K562 (cell line): ENCODE measurements around the gene PXDC1. TPM values are rescaled to one million over a fixed set of nuclear protein-coding genes. Genes with fewer than 3 reads are reported as not detected.

ENCODE experiments used
- ATAC-seq: fragments of 200-7000 bp; cut with Tn5 transposase; 3 replicates; pipeline ENCODE4 v1.9.1; 2020; ENCODE audit warnings: moderate library complexity
- BruUV-seq: library from RNA; stranded (reverse); fragments of 400-500 nt; replicated peaks from 2 replicates; lab custom pipeline; 2021; lab: Mats Ljungman, UMichigan
- CTCF ChIA-PET: fragments of 300-600 bp; formaldehyde crosslinking; extraction: SDS; loops from one replicate; lab custom pipeline; 2021; ENCODE audit warnings: low intra/inter-chr PET ratio; lab: Yijun Ruan, JAX
- POLR2A ChIA-PET: fragments of 300-600, 350-650 bp; sonication (Branson Sonifier 250); formaldehyde crosslinking; extraction: SDS; loops from one replicate; lab custom pipeline; 2021; ENCODE audit warnings: antibody characterized with exemption, inconsistent platforms; lab: Yijun Ruan, JAX
- DNase-seq, 4 experiments: peaks; one replicate each; pipeline versions ENCODE4 v3.0.0 to v3.0.0-alpha.2; 2011 to 2018; ENCODE audit warnings: low spot score in 3 of 4, mixed read lengths in 3 of 4; ENCODE audit errors: extremely low read depth in 1 of 4
- FAIRE-seq: peaks from 2 replicates; lab custom pipeline; 2011; peaks lifted over from hg19 to GRCh38; lab: Jason Lieb, UNC
- H2AFZ ChIP-seq: 2 replicates; pipeline ENCODE4 v1.6.0; 2011; ENCODE audit warnings: low read depth, low read length, control low read depth, inconsistent platforms
- H3K27ac ChIP-seq: fragments of 200-600 bp; 3 replicates; pipeline ENCODE4 v1.8.0; 2011; ENCODE audit warnings: low read depth, mild to moderate bottlenecking, control low read depth, inconsistent platforms, low read length, moderate library complexity, mixed read lengths; ENCODE audit errors: extremely low read depth
- H3K27me3 ChIP-seq, 2 experiments: fragments of 300-600 bp in 1 of 2; 2 replicates in 1 of 2; 3 replicates in 1 of 2; pipeline versions ENCODE4 v1.6.0 to v1.8.0; 2011; ENCODE audit warnings: inconsistent platforms in 2 of 2, low read length in 2 of 2, mild to moderate bottlenecking in 1 of 2, mixed read lengths in 1 of 2, moderate library complexity in 1 of 2; ENCODE audit not compliant: control insufficient read depth in 2 of 2, insufficient read depth in 2 of 2
- H3K36me3 ChIP-seq: fragments of 300-600 bp; 3 replicates; pipeline ENCODE4 v1.8.0; 2011; ENCODE audit warnings: mild to moderate bottlenecking, low read length, inconsistent platforms; ENCODE audit not compliant: control insufficient read depth, insufficient read depth
- H3K4me1 ChIP-seq, 2 experiments: fragments of 200-600 bp in 1 of 2; replicated peaks in 1 of 2; 2 replicates in 1 of 2; 3 replicates in 1 of 2; pipeline versions ENCODE4 v1.5.1 to v1.8.0; 2011; ENCODE audit warnings: inconsistent platforms in 2 of 2, low read length in 2 of 2, mild to moderate bottlenecking in 1 of 2, mixed read lengths in 1 of 2, moderate library complexity in 1 of 2; ENCODE audit not compliant: control insufficient read depth in 2 of 2, insufficient read depth in 2 of 2
- H3K4me2 ChIP-seq: 2 replicates; pipeline ENCODE4 v1.6.1; 2011; ENCODE audit warnings: low read length, control low read depth, inconsistent platforms, mixed read lengths; ENCODE audit not compliant: insufficient read depth
- H3K4me3 ChIP-seq: fragments of 200-600 bp; sonication (generic), shearing (Covaris generic); 2 replicates; pipeline ENCODE4 v1.5.1; 2016; ENCODE audit warnings: control low read depth, inconsistent platforms
- H3K79me2 ChIP-seq: fragments of 200-600 bp; 3 replicates; pipeline ENCODE4 v1.8.0; 2011; ENCODE audit warnings: low read length, inconsistent platforms; ENCODE audit not compliant: control insufficient read depth, insufficient read depth
- H3K9ac ChIP-seq, 2 experiments: 2 replicates each; pipeline versions ENCODE4 v1.6.0 to v1.6.1; 2011; ENCODE audit warnings: low read depth in 2 of 2, low read length in 2 of 2, control low read depth in 1 of 2, inconsistent platforms in 1 of 2, mild to moderate bottlenecking in 1 of 2, mixed read lengths in 1 of 2; ENCODE audit not compliant: insufficient read depth in 1 of 2
- H3K9me1 ChIP-seq: one replicate; pipeline ENCODE4 v1.6.0; 2011; ENCODE audit warnings: inconsistent platforms, mild to moderate bottlenecking, low read length, moderate library complexity; ENCODE audit not compliant: control insufficient read depth, insufficient read depth
- H3K9me3 ChIP-seq: replicated peaks from 2 replicates; pipeline ENCODE4 v1.5.1; 2011; ENCODE audit warnings: low read depth, low read length, inconsistent platforms; ENCODE audit not compliant: control insufficient read depth, insufficient read depth
- H4K20me1 ChIP-seq: replicated peaks from 2 replicates; pipeline ENCODE4 v1.6.1; 2011; ENCODE audit warnings: low read length, inconsistent platforms, mixed read lengths; ENCODE audit not compliant: control insufficient read depth, insufficient read depth
- BRF1 ChIP-seq: IDR thresholded peaks from 3 replicates; pipeline ENCODE4 v1.6.1; 2011; ENCODE audit warnings: borderline replicate concordance, mild to moderate bottlenecking; ENCODE audit not compliant: insufficient read length; ENCODE audit errors: extremely low read depth
- ETS2 ChIP-seq: IDR thresholded peaks from 2 replicates; pipeline ENCODE4 v1.6.1; 2016; ENCODE audit warnings: borderline replicate concordance, missing genetic modification characterization, mild to moderate bottlenecking, moderate library complexity, missing compliant biosample characterization; ENCODE audit not compliant: poor library complexity, severe bottlenecking
- GTF2F1 ChIP-seq: IDR thresholded peaks from 2 replicates; pipeline ENCODE4 v1.6.1; 2011; ENCODE audit warnings: low read depth, low read length, improper control_type of control experiment
- PURB ChIP-seq: sonication (generic); formaldehyde crosslinking; IDR thresholded peaks from 2 replicates; pipeline ENCODE4 v1.9.0; 2021; ENCODE audit warnings: low read depth, mild to moderate bottlenecking, missing genetic modification reagents
- RFX5 ChIP-seq: IDR thresholded peaks from 2 replicates; pipeline ENCODE4 v1.6.1; 2011; ENCODE audit warnings: low read depth, mild to moderate bottlenecking, improper control_type of control experiment, low read length
- U2AF2 ChIP-seq: fragments of 200-400 bp; formaldehyde crosslinking; optimal IDR thresholded peaks from 2 replicates; pipeline ENCODE3; 2017; ENCODE audit warnings: low read depth, mild to moderate bottlenecking, low read length
- ZC3H11A ChIP-seq: IDR thresholded peaks from 2 replicates; pipeline ENCODE4 v1.6.1; 2012; ENCODE audit warnings: low read depth, low read length, improper control_type of control experiment
- ZNF24 ChIP-seq: fragments of 450-650 bp; IDR thresholded peaks from 2 replicates; pipeline ENCODE4 v1.6.1; 2016
- WGBS: fragments of 100-300 bp; shearing (Covaris generic); methylation state at CpG from one replicate; pipeline ENCODE4 v1.1.6; 2016; ENCODE audit warnings: low coverage, mixed read lengths; ENCODE audit not compliant: insufficient coverage; ENCODE audit errors: missing lambda C conversion rate; 5-methylcytosine and 5-hydroxymethylcytosine counted together
- in situ Hi-C: fragments of 300-500 bp; cut with MboI; formaldehyde crosslinking; loops from 4 replicates; pipeline ENCODE4 v1.15.0; 2018; ENCODE audit warnings: inconsistent platforms, mixed read lengths
- intact Hi-C: fragments of 100-400 bp; cut with micrococcal nuclease; formaldehyde crosslinking; loops from 2 replicates; pipeline ENCODE4 v1.14.2; 2022
- polyA plus RNA-seq, 8 experiments: library from polyadenylated mRNA; depleted of rRNA in 4 of 8; stranded (reverse) in 5 of 8; unstranded in 3 of 8; fragments of >200 nt; fragmentation: Nextera tagmentation in 2 of 8; fragmentation: Illumina TruSeq in 1 of 8; extraction: Ambion mirVana in 2 of 8; extraction: Trizol in 1 of 8; gene quantifications; 2 replicates each; pipeline versions ENCODE4 v1.2.1 to v1.2.3, GENCODE V29; 2011 to 2014; ENCODE audit warnings: inconsistent platforms in 1 of 8, missing spikeins in 1 of 8
- total RNA-seq, 7 experiments: library from RNA; depleted of rRNA in 6 of 7; stranded (reverse); fragments of >200 nt in 6 of 7; fragmentation: Illumina TruSeq in 2 of 7; extraction: Trizol in 2 of 7; gene quantifications; 2 replicates each; pipeline versions ENCODE4 v1.2.1 to v1.2.3, GENCODE V29; 2011 to 2021; ENCODE audit warnings: low replicate concordance in 1 of 7
- TF ChIP-seq, protein P1 (sequence below): fragments of 450-650 bp; formaldehyde crosslinking; conservative IDR thresholded peaks from 2 replicates; pipeline ENCODE4 v1.4.0; 2022; ENCODE audit warnings: mild to moderate bottlenecking, missing genetic modification characterization

PXDC1 gene
- total and polyA plus RNA-seq, 9 of the 15 experiments (the other 6 are each of a cell fraction or from before 2014, with no cell fraction given) = 0.09 to 0.33 (median 0.16) TPM; not detected in 5

DNA sequence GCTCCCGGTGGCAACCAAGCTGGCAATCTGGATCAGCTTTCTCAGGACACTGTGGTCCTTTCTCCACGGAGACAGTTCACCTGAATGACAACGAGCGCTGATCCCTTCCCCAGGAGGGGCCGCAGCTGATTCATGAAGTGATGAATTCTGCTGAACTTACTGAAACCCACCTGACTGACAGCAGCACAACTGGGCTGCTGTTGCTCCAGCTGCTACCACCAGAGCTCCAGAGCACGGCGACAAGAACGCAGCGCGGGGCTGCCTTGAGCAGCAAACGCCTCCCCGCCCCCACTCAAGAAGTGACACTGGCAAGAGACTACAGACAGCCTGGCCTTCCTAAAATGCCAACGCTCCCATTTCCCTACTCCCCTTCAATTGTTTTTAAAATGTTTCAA is 10.0 kb downstream of the PXDC1 start:
- ChIA-PET POLR2A (interaction anchor here (0.6 kb wide), 1 partner anchor 31 kb away, joined by 3 read pairs; no protein-coding TSS in a partner anchor), CTCF (interaction anchor here (0.9 to 3.7 kb wide), 6 partner anchors 191 to 469 kb away, joined by 3 to 22 read pairs (median 11); no protein-coding TSS in a partner anchor)
- no peak overlapping the region for H3K27ac ChIP-seq
- H4K20me1 ChIP-seq = no peaks in the 10 kb centered on the region; the same call in 1 of the 2 replicates
- H3K79me2 ChIP-seq = no peaks in the 10 kb centered on the region
- H2AFZ ChIP-seq = no peak overlapping the region
- FAIRE-seq (no peak), ATAC-seq (no peak), DNase-seq (no peak)
- intact Hi-C loops = loop anchor here (5.0 kb wide), 2 partner anchors 251 to 266 kb away; no protein-coding TSS in a partner anchor
- BruUV-seq = no TSS peak
- no peaks in the 10 kb centered on the region for H3K9me3 ChIP-seq
- H3K9me1 ChIP-seq = no peaks in the 10 kb centered on the region
- H3K36me3 ChIP-seq = no peaks in the 10 kb centered on the region
- 15% methylated on average over 13 of the region's 13 CpGs for WGBS
- H3K4me2 ChIP-seq = no peak overlapping the region
- peaks cover 3 to 9% of the 10 kb centered on the region in 2 experiments; a peak in 2 of 5 replicates for H3K4me1 ChIP-seq
- peaks cover 43 to 82% of the 10 kb centered on the region in 2 experiments; a peak in 4 of 5 replicates for H3K27me3 ChIP-seq
- no peak overlapping the region for H3K4me3 ChIP-seq
- in situ Hi-C loops = loop anchor here (5.0 to 10.0 kb wide), 2 partner anchors 433 to 476 kb away; no protein-coding TSS in a partner anchor
- TF ChIP-seq ETS2 (tag) (no peak), ZNF24 (no peak), RFX5 (no peak), GTF2F1 (no peak), PURB (no peak), BRF1 (no peak), ZC3H11A (no peak), U2AF2 (no peak)
- TF ChIP-seq, protein P1, sequence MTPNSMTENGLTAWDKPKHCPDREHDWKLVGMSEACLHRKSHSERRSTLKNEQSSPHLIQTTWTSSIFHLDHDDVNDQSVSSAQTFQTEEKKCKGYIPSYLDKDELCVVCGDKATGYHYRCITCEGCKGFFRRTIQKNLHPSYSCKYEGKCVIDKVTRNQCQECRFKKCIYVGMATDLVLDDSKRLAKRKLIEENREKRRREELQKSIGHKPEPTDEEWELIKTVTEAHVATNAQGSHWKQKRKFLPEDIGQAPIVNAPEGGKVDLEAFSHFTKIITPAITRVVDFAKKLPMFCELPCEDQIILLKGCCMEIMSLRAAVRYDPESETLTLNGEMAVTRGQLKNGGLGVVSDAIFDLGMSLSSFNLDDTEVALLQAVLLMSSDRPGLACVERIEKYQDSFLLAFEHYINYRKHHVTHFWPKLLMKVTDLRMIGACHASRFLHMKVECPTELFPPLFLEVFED (CRISPR knock-in tag) = no peak
- TF ChIP-seq, all 486 proteins: peak for 0
- H3K9ac ChIP-seq = 0 out of 4 replicates have a peak overlapping the region, but pooled peaks of 1 of the 2 experiments have one; percentile 7
